AG08395 (cell line): ENCODE results near the gene STN1.
A peak's percentile ranks its signal among the peaks of the same experiment; 100 is the strongest.

Experiments
- DNase-seq: peaks from one replicate; pipeline ENCODE4 v3.0.0; 2012; ENCODE audit warnings: mixed read lengths, low spot score

STN1 gene

GRCh38 chr10:103843045-103843444 is 74.9 kb downstream of the STN1 start:
- DNase-seq = no peak

DNA sequence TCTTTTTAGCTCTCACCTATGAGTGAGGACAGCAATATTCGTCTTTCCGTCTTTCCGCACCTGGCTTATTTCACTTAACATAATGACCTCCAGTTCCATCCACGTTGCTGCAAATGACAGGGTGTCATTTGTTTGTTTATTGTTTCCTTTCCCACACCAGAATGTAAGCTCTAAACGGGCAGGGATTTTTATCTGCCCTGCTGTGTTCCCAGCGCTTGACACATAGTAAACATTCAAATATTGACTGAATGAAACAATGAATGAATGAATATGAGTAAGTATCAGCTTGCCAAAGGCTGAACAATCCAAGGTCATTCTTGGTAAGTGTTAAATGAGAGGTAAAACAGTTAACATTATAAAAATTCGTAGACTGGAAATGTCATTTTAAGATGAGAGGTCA is 75.4 kb downstream of the STN1 start:
- no peak for DNase-seq

GRCh38 chr10:103841519-103841918 is 76.5 kb downstream of the STN1 start:
- DNase-seq = no peak

DNA sequence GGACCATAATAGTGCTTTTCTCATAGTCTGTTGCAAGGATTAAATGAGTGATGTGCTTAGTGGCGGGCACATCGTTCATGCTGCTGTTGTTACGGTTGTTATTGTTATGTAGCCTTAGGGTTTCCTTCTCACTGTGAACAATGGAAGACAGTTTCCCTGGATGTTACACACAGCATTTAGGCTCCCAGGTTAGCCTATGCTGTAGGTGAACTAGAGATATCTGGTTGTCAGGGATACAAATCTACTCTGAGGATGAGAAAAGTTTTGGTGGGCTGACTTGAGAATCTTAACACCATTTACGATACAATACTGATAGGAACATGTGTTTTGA is 77.3 kb downstream of the STN1 start:
- DNase-seq = no peak

DNA sequence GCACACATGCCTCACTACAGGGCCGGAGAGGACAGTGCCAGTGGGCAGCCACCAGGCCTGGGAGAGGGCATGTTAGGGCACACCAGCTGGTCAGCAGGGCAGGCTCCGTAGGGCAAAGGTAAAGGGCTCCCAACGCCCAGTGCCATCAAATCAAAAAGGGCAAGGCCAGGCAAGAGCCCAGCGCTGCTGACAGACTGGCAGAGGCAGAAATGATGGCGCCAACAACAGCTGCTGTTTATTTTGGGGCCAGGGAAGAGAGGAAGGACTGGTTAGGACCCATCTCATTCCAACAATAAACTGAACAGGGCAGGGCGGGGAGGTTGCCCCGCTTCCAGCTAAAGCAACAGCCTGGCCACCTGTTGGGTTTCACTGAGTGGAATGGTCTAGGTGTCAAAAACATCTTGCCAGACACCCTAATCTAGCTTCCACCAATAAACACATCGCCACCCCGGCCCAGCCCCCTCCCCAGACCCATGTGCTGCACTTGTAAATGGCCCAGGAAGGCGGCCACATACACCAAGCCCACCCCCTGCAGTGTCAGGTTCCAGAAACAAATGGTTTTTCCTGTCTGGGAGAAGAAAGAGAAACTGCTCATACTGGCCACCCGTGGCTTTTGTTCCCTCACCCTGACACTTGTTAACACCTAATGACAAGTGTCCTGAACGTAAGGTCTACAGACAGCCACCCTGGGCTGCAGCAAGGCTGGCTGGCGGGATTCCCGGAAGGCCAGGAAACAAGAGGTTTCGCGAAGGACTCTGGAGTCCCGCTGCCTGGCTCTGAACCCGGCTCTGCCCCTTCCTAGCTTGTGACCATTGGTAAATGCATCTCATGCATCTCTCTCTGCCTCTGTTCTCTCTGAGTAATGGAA is 77.9 kb downstream of the STN1 start:
- no peak for DNase-seq

GRCh38 chr10:103839519-103839871 is 78.5 kb downstream of the STN1 start:
- DNase-seq = no peak

DNA sequence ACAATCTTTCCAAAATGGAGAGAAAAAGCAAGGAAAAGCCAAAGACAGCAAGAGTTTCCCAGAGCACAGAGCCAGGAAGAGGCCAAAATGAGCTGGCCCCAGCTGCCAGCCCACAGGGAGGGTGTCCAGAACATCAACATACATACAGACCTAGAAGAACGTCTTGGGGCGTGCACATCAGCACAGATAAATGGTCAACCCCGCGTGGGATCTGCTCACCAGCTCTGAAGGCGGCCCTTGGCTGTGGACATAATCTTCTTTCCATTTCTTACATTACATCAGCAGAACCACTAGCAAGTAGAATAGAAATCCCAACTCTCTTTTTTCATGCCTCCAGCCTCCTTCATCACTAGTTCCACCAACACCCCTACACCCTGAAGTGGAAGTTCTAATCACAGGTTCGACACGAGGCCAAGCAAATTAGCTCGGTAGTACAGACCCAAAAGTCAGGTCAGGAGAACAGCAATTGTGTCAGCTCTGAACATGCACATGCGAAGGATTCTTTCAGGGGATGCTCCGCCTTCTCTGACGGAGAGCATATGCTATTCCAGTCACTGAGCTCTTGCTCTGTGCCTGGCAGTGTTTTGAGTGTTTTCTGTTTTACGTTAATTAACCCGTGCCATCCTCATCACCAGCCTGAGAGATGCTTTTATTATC is 79.0 kb downstream of the STN1 start:
- peak; percentile 38 for DNase-seq

- no peak for DNase-seq
These were observed 80.0 kb downstream of the STN1 start for GRCh38 chr10:103838070-103838395.

DNA sequence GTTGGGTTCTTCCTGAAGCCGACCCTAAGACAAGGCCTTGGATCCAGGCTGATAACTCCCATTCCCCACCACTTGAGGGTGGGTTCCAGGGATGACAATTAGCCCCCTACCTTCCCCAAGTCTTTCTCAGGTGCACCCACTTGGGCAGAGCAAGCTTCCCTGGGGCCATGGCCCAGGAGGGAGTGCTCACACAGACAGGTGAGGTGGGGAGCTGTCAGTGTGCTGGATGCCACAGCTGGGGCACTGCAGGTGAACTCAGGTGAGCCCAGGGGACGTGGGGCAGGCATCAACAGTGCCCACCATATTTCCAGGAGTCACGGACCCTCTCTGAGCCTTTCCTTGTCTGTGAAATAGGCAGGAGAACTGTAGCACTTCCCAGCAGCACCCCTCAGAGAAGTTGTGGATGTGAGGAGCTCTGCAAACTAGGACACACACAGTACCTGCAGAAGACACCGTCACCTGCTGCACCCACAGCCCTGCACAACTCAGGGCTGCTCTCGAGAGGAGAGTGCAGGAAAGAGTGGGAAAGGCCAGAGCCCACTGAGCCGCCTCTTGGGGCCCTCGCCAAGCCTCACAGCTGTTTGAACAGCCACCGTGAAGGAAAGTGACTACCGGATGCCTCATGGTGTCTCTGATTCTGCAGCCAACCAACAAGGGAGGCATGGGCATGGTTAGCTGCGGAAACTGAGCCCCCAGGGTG is 80.5 kb downstream of the STN1 start:
- no peak for DNase-seq

- no peak for DNase-seq
These were observed 81.1 kb downstream of the STN1 start for GRCh38 chr10:103836861-103837260.

GRCh38 chr10:103836273-103836672 is 81.7 kb downstream of the STN1 start:
- DNase-seq = no peak

DNA sequence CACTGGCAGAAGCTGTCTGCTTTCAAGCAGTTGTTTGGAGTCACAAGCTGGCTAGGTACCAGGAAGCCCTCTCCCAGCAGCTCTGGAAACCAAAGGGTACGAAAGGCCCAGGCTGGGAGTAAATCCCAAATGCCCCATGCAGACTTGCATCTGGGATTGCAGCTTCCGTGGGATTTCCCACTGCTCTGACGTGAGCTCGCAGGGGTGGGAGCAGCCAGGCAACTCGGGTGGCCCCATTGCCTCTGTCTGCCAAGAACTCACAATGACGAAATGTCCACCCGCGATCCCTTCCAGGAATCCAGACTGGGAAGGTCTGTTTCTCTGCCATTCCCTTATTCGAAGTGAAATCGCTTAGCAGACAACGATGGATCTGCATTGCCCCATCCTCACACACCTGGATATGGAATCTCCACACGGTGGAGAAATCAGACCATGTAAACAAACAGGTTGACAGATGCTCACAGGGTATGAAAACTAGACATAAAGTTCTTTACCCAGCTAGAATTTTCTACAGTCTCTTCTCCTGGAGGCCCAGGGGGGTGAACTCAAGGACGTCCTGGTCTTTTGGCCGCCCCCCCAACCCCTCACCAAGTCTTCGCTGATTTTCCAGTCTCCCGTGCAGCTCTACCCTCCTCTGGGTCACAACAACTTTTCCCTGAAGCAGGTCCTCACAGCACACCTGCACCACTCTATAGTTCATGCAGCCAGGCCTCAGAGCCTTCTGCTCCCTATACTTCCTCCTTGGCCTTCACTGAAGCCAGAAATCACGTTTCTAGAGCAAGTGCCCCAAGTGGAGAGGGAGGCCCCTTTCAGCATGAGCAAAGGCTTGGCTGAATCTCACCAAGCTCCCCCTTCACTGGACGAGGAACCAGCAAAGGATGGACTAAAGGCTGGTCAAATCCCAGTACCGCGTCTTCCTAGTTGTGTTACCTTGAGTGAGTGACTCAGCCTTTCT is 82.6 kb downstream of the STN1 start:
- peak; percentile 82 for DNase-seq

DNA sequence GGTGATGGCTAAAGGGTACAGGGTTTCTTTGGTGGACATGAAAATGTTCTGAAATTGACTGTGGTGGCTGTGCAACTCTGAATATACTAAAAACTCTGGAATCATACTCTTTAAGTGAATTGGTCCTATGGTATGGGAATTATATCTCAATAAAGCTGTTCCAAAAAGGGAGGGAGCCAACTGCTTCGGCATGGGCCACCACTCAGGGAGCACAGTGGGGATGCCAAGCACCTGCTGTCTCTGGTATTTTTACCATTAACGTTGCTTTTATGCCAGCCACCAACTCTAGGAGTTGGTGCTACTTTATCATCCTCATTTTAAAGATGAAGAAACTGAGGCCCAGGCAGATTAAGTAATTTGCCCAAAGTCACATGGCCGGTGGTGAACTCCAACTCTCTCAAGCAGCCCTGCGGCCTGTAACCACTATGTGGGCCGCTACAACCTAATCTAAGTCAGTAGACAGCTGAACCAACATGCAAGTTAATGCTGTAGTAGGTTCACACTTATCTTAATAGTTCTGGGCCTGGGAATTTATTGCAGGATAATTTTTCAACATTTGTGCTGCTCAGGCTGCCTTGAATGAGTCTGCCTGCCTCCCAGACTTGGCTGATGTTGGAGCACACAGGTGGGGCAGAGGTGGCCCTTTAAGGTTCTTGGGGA is 83.4 kb downstream of the STN1 start:
- DNase-seq = no peak

DNA sequence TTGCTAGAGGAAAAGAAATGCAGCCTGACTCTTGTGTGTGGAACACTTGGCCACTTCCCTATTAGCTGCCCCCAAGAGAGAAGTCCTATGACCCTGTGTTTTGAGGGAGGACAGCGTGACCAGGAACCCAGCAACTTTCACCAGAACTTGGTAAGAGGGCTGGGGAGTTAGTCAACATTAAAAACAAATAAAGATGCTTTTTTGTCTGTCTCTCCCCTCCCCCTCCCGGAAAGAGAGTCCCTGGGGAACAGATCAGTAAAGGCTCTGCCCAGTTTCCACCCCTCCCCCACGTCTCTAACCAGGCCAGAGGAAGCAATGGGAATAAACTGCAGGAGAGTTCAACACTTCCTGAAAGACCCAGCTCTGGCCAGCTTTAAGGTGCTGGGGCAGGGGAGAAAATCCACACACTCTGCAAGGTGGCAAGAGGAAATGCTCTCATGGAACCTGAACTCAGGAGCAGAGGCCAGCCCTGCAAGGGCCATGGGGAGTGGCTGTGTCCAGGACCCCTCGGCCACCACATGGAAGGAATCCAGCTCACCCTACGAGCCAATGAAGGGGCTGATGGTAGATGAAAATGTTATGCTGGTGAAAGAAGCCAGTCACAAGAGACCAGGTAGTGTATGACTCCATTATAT is 84.1 kb downstream of the STN1 start:
- DNase-seq = peak; percentile 26

- no peak for DNase-seq
These were observed 85.2 kb downstream of the STN1 start for GRCh38 chr10:103832806-103833205.
